ENCODE data around the gene PLXDC2. TPM values are rescaled to one million over a fixed set of nuclear protein-coding genes. Genes with fewer than 3 reads are reported as not detected.

Gene PLXDC2
- total RNA-seq, 1 donor from 2014 or later, result 51.3 TPM

DNA sequence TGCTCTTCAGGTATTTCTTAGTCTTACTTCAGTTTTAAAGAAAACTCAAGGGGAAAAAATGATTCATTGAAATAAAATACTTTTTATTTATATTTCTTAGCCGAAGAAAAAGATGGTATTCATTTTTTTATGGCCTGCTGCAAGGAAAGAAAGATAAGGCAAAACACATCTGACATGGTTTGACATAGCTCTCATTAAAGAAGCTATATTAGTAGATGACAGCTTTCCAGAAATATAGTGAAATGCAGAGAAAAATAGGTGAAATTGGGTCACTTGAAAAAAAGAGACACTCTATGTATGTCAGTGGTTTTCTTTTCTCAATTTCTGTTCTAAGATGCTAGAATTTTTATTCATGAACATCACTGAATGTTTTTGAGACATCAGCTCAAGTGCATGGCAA is 438.3 kb downstream of the PLXDC2 start:
- no peak overlapping the region for H3K4me3 ChIP-seq
- H3K27ac ChIP-seq, result no peak overlapping the region
- TF ChIP-seq POLR2AphosphoS5 (IDR thresholded peaks at IDR 0.05; ENCODE audit: insufficient read depth in 1 of 2, low read depth in 1 of 2), result no peak
- TF ChIP-seq CTCF (IDR thresholded peaks at IDR 0.05), result no peak
- no peak for TF ChIP-seq POLR2A (IDR thresholded peaks at IDR 0.05)
- intact Hi-C loops (cut with DNase I), result no loop called here
- no peaks in the 10 kb centered on the region for H3K4me1 ChIP-seq
- H3K36me3 ChIP-seq, result no peaks in the 10 kb centered on the region
- DNase-seq (ENCODE audit: extremely low spot score in 2 of 2), result no peak
- H3K27me3 ChIP-seq, result no peaks in the 10 kb centered on the region
- no peaks in the 10 kb centered on the region for H3K9me3 ChIP-seq

DNA sequence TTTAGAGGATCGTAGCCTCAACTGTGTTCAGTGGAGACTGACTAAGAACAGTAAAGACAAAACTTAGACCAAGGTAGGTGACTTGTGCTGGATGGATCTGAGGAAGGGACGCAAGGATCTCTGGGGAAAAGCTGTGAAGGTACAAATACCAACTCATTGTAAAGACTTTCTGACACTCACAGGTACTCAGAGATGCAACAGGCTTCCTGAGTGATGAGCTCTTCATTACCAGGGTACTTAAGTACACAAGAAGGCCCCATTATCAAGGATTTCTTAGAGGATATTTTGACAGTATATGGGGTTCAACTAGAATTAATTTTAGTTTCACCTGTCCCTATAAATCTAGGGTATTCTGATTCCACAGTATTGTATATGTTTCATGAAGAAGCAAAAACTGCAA is 440.7 kb downstream of the PLXDC2 start:
- Histone ChIP-seq H3K4me1 (no peaks in the 10 kb centered on the region), H3K9me3 (no peaks in the 10 kb centered on the region), H3K27me3 (no peaks in the 10 kb centered on the region), H3K27ac (no peak overlapping the region), H3K36me3 (no peaks in the 10 kb centered on the region), H3K4me3 (no peak overlapping the region)
- intact Hi-C loops (cut with DNase I), result no loop called here
- no peak for DNase-seq (ENCODE audit: extremely low spot score in 2 of 2)
- TF ChIP-seq CTCF (IDR thresholded peaks at IDR 0.05) (no peak), POLR2A (IDR thresholded peaks at IDR 0.05) (no peak), POLR2AphosphoS5 (IDR thresholded peaks at IDR 0.05; ENCODE audit: insufficient read depth in 1 of 2, low read depth in 1 of 2) (no peak)

- no peaks in the 10 kb centered on the region for H3K36me3 ChIP-seq
- intact Hi-C loops (cut with DNase I), result no loop called here
- H3K27ac ChIP-seq, result no peak overlapping the region
- DNase-seq (ENCODE audit: extremely low spot score in 2 of 2), result no peak
- no peaks in the 10 kb centered on the region for H3K9me3 ChIP-seq
- no peak for TF ChIP-seq POLR2AphosphoS5 (IDR thresholded peaks at IDR 0.05; ENCODE audit: insufficient read depth in 1 of 2, low read depth in 1 of 2)
- no peak for TF ChIP-seq POLR2A (IDR thresholded peaks at IDR 0.05)
- no peak for TF ChIP-seq CTCF (IDR thresholded peaks at IDR 0.05)
- H3K4me3 ChIP-seq, result no peak overlapping the region
- no peaks in the 10 kb centered on the region for H3K4me1 ChIP-seq
- H3K27me3 ChIP-seq, result no peaks in the 10 kb centered on the region
Measured at GRCh38 chr10:20257422-20257821, 441.2 kb downstream of the PLXDC2 start.

DNA sequence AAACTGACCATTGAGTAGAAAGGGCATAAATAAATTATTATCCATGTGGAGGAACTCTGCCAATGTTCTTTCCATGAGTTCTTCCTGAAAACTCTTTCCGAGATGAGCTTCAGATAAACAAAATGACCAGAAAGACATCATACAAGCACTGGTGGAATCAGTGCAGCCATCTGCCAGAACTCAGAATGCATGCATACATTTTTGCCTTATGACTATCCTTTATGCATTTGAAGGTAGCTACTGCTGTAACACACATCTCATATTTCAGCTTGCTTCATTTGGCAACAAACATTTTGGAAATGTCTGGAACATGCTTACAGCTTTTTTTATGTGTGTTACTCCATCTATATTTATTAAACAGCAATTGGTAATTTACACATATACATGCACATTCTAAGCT is 448.9 kb downstream of the PLXDC2 start:
- H3K36me3 ChIP-seq, result no peaks in the 10 kb centered on the region
- no peaks in the 10 kb centered on the region for H3K9me3 ChIP-seq
- DNase-seq (ENCODE audit: extremely low spot score in 2 of 2), result no peak
- no peaks in the 10 kb centered on the region for H3K27me3 ChIP-seq
- H3K4me3 ChIP-seq, result no peak overlapping the region
- H3K27ac ChIP-seq, result no peak overlapping the region
- no peak for TF ChIP-seq POLR2AphosphoS5 (IDR thresholded peaks at IDR 0.05; ENCODE audit: insufficient read depth in 1 of 2, low read depth in 1 of 2)
- no peak for TF ChIP-seq CTCF (IDR thresholded peaks at IDR 0.05)
- no peak for TF ChIP-seq POLR2A (IDR thresholded peaks at IDR 0.05)
- H3K4me1 ChIP-seq, result no peaks in the 10 kb centered on the region
- intact Hi-C loops (cut with DNase I), result no loop called here

DNA sequence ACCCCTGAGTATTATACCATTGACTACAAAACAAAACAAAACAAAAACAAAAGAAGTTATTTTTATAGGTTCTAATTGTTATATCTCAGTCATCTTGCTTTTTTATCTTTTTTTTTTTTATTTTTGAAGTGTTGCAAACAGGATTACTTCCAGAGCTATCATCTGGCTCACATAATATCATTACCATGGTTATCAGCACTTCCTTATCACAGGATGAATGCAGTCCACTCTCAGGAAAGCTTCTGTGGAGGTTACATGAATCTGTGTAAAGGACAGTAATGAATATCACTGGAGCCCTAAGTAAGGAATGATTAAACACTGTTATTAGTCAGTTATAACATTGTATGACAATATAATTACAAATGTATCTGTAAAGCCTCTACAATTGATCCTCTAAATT is 451.5 kb downstream of the PLXDC2 start:
- no peak for TF ChIP-seq CTCF (IDR thresholded peaks at IDR 0.05)
- TF ChIP-seq POLR2AphosphoS5 (IDR thresholded peaks at IDR 0.05; ENCODE audit: insufficient read depth in 1 of 2, low read depth in 1 of 2), result no peak
- no peak for TF ChIP-seq POLR2A (IDR thresholded peaks at IDR 0.05)
- no peaks in the 10 kb centered on the region for H3K36me3 ChIP-seq
- no peaks in the 10 kb centered on the region for H3K9me3 ChIP-seq
- H3K4me3 ChIP-seq, result no peak overlapping the region
- no peak for DNase-seq (ENCODE audit: extremely low spot score in 2 of 2)
- H3K27me3 ChIP-seq, result no peaks in the 10 kb centered on the region
- intact Hi-C loops (cut with DNase I), result no loop called here
- H3K27ac ChIP-seq, result no peak overlapping the region
- H3K4me1 ChIP-seq, result no peaks in the 10 kb centered on the region

Data from vagina (tissue), 2 donors.